ENCODE results near the gene GHSR.

- TF ChIP-seq, protein P1, sequence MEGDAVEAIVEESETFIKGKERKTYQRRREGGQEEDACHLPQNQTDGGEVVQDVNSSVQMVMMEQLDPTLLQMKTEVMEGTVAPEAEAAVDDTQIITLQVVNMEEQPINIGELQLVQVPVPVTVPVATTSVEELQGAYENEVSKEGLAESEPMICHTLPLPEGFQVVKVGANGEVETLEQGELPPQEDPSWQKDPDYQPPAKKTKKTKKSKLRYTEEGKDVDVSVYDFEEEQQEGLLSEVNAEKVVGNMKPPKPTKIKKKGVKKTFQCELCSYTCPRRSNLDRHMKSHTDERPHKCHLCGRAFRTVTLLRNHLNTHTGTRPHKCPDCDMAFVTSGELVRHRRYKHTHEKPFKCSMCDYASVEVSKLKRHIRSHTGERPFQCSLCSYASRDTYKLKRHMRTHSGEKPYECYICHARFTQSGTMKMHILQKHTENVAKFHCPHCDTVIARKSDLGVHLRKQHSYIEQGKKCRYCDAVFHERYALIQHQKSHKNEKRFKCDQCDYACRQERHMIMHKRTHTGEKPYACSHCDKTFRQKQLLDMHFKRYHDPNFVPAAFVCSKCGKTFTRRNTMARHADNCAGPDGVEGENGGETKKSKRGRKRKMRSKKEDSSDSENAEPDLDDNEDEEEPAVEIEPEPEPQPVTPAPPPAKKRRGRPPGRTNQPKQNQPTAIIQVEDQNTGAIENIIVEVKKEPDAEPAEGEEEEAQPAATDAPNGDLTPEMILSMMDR (conservative IDR thresholded peaks at IDR 0.05; ENCODE audit: low read length): no peak
- TF ChIP-seq EZH2phosphoT487 (IDR thresholded peaks at IDR 0.05; ENCODE audit: borderline replicate concordance, low read depth, low read length): no peak
Observed at GRCh38 chr3:172411478-172411947, 36.7 kb downstream of the GHSR start.

Data from OCI-LY7 (cell line).